ENCODE measurements around the gene RNU6-8. TPM values are rescaled to one million over a fixed set of nuclear protein-coding genes. Genes with fewer than 3 reads are reported as not detected.

RNU6-8 gene
- total RNA-seq = not detected
- long read RNA-seq, donor 1, partial matches to known transcripts = 0 of 1 reads
- long read RNA-seq, donor 1, other reads (novel, unspliced or antisense) = 0 of 1 reads
- long read RNA-seq, donor 2 = 0 reads

DNA sequence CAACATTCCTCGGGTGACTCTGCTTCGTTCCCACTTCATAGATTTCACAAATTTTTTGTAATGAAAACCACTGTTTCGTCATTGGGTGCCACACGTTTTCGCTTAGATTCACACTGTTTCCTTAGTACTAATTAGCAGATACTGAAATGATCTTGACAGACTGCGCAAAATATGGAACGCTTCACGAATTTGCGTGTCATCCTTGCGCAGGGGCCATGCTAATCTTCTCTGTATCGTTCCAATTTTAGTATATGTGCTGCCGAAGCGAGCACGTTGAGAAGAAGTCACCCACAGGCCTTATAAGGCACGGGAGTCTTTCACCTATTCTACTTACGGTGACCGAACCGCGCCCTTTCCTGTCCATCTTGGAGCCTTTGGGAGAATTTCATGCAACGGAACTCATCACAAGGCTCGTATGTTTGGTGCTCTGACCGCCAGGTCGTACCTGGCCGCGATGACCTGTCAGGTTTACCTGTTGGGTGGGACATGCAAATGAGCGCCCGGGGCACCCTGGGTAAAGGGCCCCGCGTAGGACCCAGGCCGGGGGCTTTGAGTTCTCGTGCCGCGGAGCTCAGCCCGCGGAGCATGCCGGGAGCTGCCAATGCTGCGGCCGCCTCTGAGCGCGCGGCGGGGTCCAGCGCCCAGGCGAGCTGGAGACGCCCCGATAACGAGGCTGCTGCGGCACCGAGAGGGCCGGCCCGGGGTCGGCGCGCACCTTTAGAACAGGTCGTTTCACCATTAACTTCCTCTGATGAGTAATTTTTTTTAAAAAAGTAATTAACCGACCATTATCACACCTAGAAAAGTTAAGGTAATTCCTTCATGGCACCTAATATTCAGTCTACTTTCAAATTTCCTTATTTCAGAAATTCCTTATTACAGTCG is at the start of gene RNU6-8:
TSS of gene RNU6-8 (minus strand) at position 272 of the 885 bp plus-strand sequence.
- H3K4me1 ChIP-seq (ENCODE audit: low read depth) = peaks cover 7% of the 10 kb centered on the region
- H3K4me3 ChIP-seq = peak within 1 kb of the TSS; percentile 14
- ATAC-seq (peak; percentile 91), DNase-seq (peak; percentile 88 to 93 (median 91))
- TF ChIP-seq, protein P1, sequence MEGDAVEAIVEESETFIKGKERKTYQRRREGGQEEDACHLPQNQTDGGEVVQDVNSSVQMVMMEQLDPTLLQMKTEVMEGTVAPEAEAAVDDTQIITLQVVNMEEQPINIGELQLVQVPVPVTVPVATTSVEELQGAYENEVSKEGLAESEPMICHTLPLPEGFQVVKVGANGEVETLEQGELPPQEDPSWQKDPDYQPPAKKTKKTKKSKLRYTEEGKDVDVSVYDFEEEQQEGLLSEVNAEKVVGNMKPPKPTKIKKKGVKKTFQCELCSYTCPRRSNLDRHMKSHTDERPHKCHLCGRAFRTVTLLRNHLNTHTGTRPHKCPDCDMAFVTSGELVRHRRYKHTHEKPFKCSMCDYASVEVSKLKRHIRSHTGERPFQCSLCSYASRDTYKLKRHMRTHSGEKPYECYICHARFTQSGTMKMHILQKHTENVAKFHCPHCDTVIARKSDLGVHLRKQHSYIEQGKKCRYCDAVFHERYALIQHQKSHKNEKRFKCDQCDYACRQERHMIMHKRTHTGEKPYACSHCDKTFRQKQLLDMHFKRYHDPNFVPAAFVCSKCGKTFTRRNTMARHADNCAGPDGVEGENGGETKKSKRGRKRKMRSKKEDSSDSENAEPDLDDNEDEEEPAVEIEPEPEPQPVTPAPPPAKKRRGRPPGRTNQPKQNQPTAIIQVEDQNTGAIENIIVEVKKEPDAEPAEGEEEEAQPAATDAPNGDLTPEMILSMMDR (IDR thresholded peaks at IDR 0.05) = no peak
- no peaks in the 10 kb centered on the region for H3K36me3 ChIP-seq (ENCODE audit: low read depth)
- intact Hi-C loops (cut with DNase I, micrococcal nuclease) = no loop called here
- no peaks in the 10 kb centered on the region for H3K9me3 ChIP-seq

DNA sequence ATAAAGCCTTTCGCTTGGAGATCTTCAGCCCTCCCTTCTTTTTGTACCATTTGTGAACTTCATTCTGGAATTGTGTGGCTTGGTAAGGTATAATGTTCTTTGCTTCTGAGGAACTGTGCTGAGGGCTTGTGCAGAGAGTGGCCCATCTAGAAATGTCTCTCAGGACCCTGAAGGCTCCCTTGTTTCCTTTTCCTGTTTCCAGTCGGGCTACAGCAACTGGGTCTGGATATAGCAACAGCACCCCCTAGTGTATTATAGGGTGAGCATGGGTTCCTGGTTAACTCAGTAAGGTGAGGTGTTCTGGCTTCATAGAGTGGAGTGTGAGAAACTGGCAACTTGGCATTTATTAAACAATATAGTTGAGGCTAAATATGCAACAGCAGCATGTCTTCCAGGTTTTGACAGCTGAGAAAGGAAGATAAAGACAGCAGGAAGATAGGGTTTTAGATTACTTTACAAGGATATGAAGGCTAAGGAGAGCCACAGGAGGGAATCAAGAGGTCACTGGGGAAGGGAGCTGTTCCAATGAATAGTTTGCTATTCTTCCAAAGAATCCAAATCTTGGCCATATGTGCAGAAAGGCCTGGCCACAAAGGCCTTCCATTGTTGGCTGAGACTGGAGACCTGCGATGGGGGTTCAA is 49.1 kb upstream of the RNU6-8 start:
- intact Hi-C loops (cut with DNase I, micrococcal nuclease) = loop anchor here (2.0 to 5.0 kb wide), 3 partner anchors 179 to 315 kb away; no protein-coding TSS in a partner anchor
- no peak overlapping the region for H3K4me3 ChIP-seq
- DNase-seq (peak in 1 of 3 donors; percentile 80), ATAC-seq (peak; percentile 93)
- TF ChIP-seq, protein P1 (IDR thresholded peaks at IDR 0.05) = peak; percentile 56
- H3K36me3 ChIP-seq (ENCODE audit: low read depth) = no peaks in the 10 kb centered on the region
- peaks cover 5% of the 10 kb centered on the region for H3K4me1 ChIP-seq (ENCODE audit: low read depth)
- H3K9me3 ChIP-seq = no peaks in the 10 kb centered on the region

DNA sequence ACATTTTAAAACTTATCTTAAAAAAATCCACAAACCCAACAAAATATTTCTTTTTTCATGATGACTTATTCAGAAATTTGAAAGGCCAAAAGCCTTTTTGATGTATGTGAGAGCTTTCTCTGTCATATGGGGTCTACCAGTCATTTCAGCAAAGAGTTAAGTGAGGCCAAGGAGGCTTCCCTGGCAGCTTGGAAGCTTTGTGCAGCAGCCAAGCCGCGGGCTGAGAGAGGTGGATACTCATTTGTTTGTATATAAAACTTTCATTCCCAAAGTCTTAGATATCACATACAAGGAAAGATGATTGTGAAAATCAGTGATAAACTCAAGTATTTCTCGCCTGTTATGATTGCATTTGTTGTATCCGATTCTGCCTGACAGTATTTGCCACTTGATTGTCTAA is 48.5 kb upstream of the RNU6-8 start:
- DNase-seq (no peak), ATAC-seq (no peak)
- peaks cover 5% of the 10 kb centered on the region for H3K4me1 ChIP-seq (ENCODE audit: low read depth)
- H3K4me3 ChIP-seq = no peak overlapping the region
- TF ChIP-seq, protein P1 (IDR thresholded peaks at IDR 0.05) = no peak
- intact Hi-C loops (cut with DNase I, micrococcal nuclease) = loop anchor here (5.0 kb wide), 2 partner anchors 179 to 314 kb away; no protein-coding TSS in a partner anchor
- H3K9me3 ChIP-seq = no peaks in the 10 kb centered on the region
- H3K36me3 ChIP-seq (ENCODE audit: low read depth) = no peaks in the 10 kb centered on the region

DNA sequence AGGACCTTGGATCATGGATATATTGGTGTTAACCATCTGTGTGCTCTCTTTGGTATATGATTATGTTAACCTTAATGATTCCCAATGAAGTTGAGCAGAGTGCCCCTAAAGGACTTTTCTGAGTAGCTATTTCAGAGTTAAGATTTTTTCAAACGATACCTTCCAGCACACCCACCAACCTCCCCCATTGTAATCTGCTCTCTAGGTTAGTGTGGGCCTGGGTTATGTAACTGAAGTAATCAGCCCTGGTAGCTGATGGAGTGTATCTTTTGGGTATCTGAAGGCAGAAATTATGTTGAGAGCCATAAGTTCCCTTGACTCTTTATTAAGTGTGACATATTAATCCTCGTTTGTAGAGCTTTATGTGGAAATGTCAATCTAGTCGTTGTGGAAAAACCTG is 47.6 kb upstream of the RNU6-8 start:
- ATAC-seq = no peak
- H3K9me3 ChIP-seq = no peaks in the 10 kb centered on the region
- intact Hi-C loops (cut with DNase I, micrococcal nuclease) = loop anchor here (5.0 kb wide), 2 partner anchors 178 to 313 kb away; no protein-coding TSS in a partner anchor
- TF ChIP-seq, protein P1 (IDR thresholded peaks at IDR 0.05) = no peak
- no peak overlapping the region for H3K4me3 ChIP-seq
- DNase-seq = no peak
- peaks cover 5% of the 10 kb centered on the region for H3K4me1 ChIP-seq (ENCODE audit: low read depth)
- H3K36me3 ChIP-seq (ENCODE audit: low read depth) = no peaks in the 10 kb centered on the region

DNA sequence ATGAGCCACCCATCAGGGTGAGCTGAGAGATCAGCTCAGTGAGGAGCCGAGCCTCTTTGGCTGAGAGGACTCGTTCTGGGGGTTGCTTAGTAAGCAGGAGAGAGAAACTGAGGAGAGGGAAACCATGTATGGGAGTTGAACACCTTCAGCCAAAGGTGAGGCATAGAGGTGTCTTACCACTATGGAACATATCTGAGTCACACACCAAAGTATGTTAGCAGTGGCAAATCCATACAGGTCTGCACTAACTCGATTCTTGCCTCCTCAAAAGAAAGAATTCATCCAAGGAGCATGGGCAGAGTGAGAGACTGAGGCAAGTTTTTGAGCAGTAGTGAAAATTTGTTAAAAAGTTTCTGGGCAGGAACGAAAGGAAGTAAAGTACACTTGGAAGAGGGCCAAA is 46.7 kb upstream of the RNU6-8 start:
- H3K9me3 ChIP-seq = no peaks in the 10 kb centered on the region
- intact Hi-C loops (cut with DNase I, micrococcal nuclease) = loop anchor here (5.0 kb wide), 2 partner anchors 177 to 312 kb away; no protein-coding TSS in a partner anchor
- TF ChIP-seq, protein P1 (IDR thresholded peaks at IDR 0.05) = no peak
- peaks cover 5% of the 10 kb centered on the region for H3K4me1 ChIP-seq (ENCODE audit: low read depth)
- no peaks in the 10 kb centered on the region for H3K36me3 ChIP-seq (ENCODE audit: low read depth)
- H3K4me3 ChIP-seq = no peak overlapping the region
- ATAC-seq = no peak
- DNase-seq = no peak

Data from mucosa of descending colon (tissue), 3 donors.